ENCODE data around the gene DAZL. TPM values are rescaled to one million over a fixed set of nuclear protein-coding genes. Genes with fewer than 3 reads are reported as not detected.

Gene DAZL
- total and polyA plus RNA-seq, 4 donors = 0.06 to 0.13 (median 0.08) TPM; not detected in 1

DNA sequence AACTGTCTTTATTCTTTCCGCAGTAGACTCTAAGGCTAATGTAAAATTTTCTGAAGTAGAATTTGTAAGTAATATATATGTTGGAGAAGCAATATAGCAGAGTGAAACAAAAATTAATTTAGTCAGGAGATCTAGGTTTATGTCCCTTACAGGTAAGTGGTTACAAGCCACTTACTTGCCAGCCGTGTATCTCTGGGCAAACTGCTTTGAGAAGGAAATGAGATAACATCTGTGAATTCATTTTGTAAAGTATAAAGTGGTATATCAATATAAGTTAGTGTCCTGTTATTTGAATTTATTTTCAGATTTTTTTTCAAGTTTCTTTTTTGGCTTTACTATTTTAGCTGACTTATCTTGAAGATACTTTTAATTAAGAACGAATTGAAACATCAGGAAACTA, 5.5 kb downstream of the DAZL start:
- Histone ChIP-seq H3K27me3 (ENCODE audit: control insufficient read depth, insufficient read depth, low read length) (no peaks in the 10 kb centered on the region), H3K36me3 (ENCODE audit: control insufficient read depth, insufficient read depth, low read length) (no peaks in the 10 kb centered on the region), H3K4me3 (ENCODE audit: low read depth, low read length) (no peak overlapping the region), H3K27ac (ENCODE audit: low read depth, low read length) (no peak overlapping the region), H3K4me1 (ENCODE audit: control insufficient read depth, insufficient read depth, low read length) (no peaks in the 10 kb centered on the region), H3K9me3 (ENCODE audit: control insufficient read depth, insufficient read depth, low read length) (no peaks in the 10 kb centered on the region)
- no CpG with 5 or more reads among the region's 3 CpGs for WGBS (ENCODE audit: insufficient coverage)
- DNase-seq (ENCODE audit: low read depth in 4 of 6, low spot score in 6 of 6) = no peak

GRCh38 chr3:16596352-16597032, 8.7 kb downstream of the DAZL start:
- no peaks in the 10 kb centered on the region for H3K27me3 ChIP-seq (ENCODE audit: control insufficient read depth, insufficient read depth, low read length)
- no peak overlapping the region for H3K4me3 ChIP-seq (ENCODE audit: low read depth, low read length)
- 75% methylated on average over 2 of the region's 5 CpGs for WGBS (ENCODE audit: insufficient coverage)
- no peaks in the 10 kb centered on the region for H3K9me3 ChIP-seq (ENCODE audit: control insufficient read depth, insufficient read depth, low read length)
- no peaks in the 10 kb centered on the region for H3K36me3 ChIP-seq (ENCODE audit: control insufficient read depth, insufficient read depth, low read length)
- H3K27ac ChIP-seq (ENCODE audit: low read depth, low read length) = no peak overlapping the region
- no peaks in the 10 kb centered on the region for H3K4me1 ChIP-seq (ENCODE audit: control insufficient read depth, insufficient read depth, low read length)
- DNase-seq (ENCODE audit: low read depth in 4 of 6, low spot score in 6 of 6) = no peak

- H3K27me3 ChIP-seq (ENCODE audit: control insufficient read depth, insufficient read depth, low read length) = no peaks in the 10 kb centered on the region
- H3K9me3 ChIP-seq (ENCODE audit: control insufficient read depth, insufficient read depth, low read length) = no peaks in the 10 kb centered on the region
- H3K4me3 ChIP-seq (ENCODE audit: low read depth, low read length) = no peak overlapping the region
- DNase-seq (ENCODE audit: low read depth in 4 of 6, low spot score in 6 of 6) = no peak
- H3K27ac ChIP-seq (ENCODE audit: low read depth, low read length) = no peak overlapping the region
- H3K4me1 ChIP-seq (ENCODE audit: control insufficient read depth, insufficient read depth, low read length) = no peaks in the 10 kb centered on the region
- H3K36me3 ChIP-seq (ENCODE audit: control insufficient read depth, insufficient read depth, low read length) = no peaks in the 10 kb centered on the region
- no CpG with 5 or more reads among the region's 3 CpGs for WGBS (ENCODE audit: insufficient coverage)
Measured at GRCh38 chr3:16595778-16596177, 9.4 kb downstream of the DAZL start.

- Histone ChIP-seq H3K4me1 (ENCODE audit: control insufficient read depth, insufficient read depth, low read length) (no peaks in the 10 kb centered on the region), H3K27ac (ENCODE audit: low read depth, low read length) (no peak overlapping the region), H3K36me3 (ENCODE audit: control insufficient read depth, insufficient read depth, low read length) (no peaks in the 10 kb centered on the region), H3K9me3 (ENCODE audit: control insufficient read depth, insufficient read depth, low read length) (no peaks in the 10 kb centered on the region), H3K4me3 (ENCODE audit: low read depth, low read length) (no peak overlapping the region), H3K27me3 (ENCODE audit: control insufficient read depth, insufficient read depth, low read length) (no peaks in the 10 kb centered on the region)
- no peak for DNase-seq (ENCODE audit: low read depth in 4 of 6, low spot score in 6 of 6)
- WGBS (ENCODE audit: insufficient coverage) = no CpG with 5 or more reads among the region's 6 CpGs
Measured at GRCh38 chr3:16589867-16590624, 15.2 kb downstream of the DAZL start.

GRCh38 chr3:16589120-16589519, 16.1 kb downstream of the DAZL start:
- WGBS (ENCODE audit: insufficient coverage) = no CpG with 5 or more reads among the region's 1 CpG
- Histone ChIP-seq H3K9me3 (ENCODE audit: control insufficient read depth, insufficient read depth, low read length) (no peaks in the 10 kb centered on the region), H3K4me3 (ENCODE audit: low read depth, low read length) (no peak overlapping the region), H3K36me3 (ENCODE audit: control insufficient read depth, insufficient read depth, low read length) (no peaks in the 10 kb centered on the region), H3K27ac (ENCODE audit: low read depth, low read length) (no peak overlapping the region), H3K4me1 (ENCODE audit: control insufficient read depth, insufficient read depth, low read length) (no peaks in the 10 kb centered on the region), H3K27me3 (ENCODE audit: control insufficient read depth, insufficient read depth, low read length) (no peaks in the 10 kb centered on the region)
- no peak for DNase-seq (ENCODE audit: low read depth in 4 of 6, low spot score in 6 of 6)

GRCh38 chr3:16587681-16588060, 17.6 kb downstream of the DAZL start:
- no peak for DNase-seq (ENCODE audit: low read depth in 4 of 6, low spot score in 6 of 6)
- Histone ChIP-seq H3K36me3 (ENCODE audit: control insufficient read depth, insufficient read depth, low read length) (no peaks in the 10 kb centered on the region), H3K27ac (ENCODE audit: low read depth, low read length) (no peak overlapping the region), H3K9me3 (ENCODE audit: control insufficient read depth, insufficient read depth, low read length) (no peaks in the 10 kb centered on the region), H3K4me1 (ENCODE audit: control insufficient read depth, insufficient read depth, low read length) (no peaks in the 10 kb centered on the region), H3K27me3 (ENCODE audit: control insufficient read depth, insufficient read depth, low read length) (no peaks in the 10 kb centered on the region), H3K4me3 (ENCODE audit: low read depth, low read length) (no peak overlapping the region)

- Histone ChIP-seq H3K9me3 (ENCODE audit: control insufficient read depth, insufficient read depth, low read length) (no peaks in the 10 kb centered on the region), H3K4me1 (ENCODE audit: control insufficient read depth, insufficient read depth, low read length) (no peaks in the 10 kb centered on the region), H3K36me3 (ENCODE audit: control insufficient read depth, insufficient read depth, low read length) (no peaks in the 10 kb centered on the region), H3K27me3 (ENCODE audit: control insufficient read depth, insufficient read depth, low read length) (no peaks in the 10 kb centered on the region), H3K27ac (ENCODE audit: low read depth, low read length) (no peak overlapping the region), H3K4me3 (ENCODE audit: low read depth, low read length) (no peak overlapping the region)
- whole genome bisulfite sequencing (ENCODE audit: insufficient coverage) = 81% methylated on average over 2 of the region's 3 CpGs
- peak in 1 of 6 donors; percentile 4 for DNase-seq (ENCODE audit: low read depth in 4 of 6, low spot score in 6 of 6)
Measured at GRCh38 chr3:16587047-16587680, 18.1 kb downstream of the DAZL start.

DNA sequence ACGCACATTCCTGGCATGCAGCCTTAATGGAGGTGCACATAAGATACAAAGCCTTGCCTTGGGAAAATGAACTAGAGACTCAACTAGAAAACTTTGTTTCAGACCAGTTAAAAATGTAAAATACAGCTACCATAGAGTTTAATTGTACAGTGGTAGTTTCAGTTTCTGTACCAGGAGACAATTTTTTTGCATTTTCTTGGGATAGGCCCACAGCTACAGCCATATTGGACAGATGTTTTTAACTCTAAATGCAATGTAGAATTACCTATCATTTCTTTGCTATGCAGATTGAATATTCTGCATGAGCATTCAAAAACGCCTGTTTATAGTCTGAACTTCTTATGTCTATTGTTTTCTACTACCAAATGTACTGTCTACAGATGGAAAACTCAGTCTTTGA, 20.3 kb downstream of the DAZL start:
- no peak overlapping the region for H3K4me3 ChIP-seq (ENCODE audit: low read depth, low read length)
- DNase-seq (ENCODE audit: low read depth in 4 of 6, low spot score in 6 of 6) = peak in 1 of 6 donors; percentile 26
- H3K27ac ChIP-seq (ENCODE audit: low read depth, low read length) = no peak overlapping the region
- no peaks in the 10 kb centered on the region for H3K4me1 ChIP-seq (ENCODE audit: control insufficient read depth, insufficient read depth, low read length)
- no CpG with 5 or more reads among the region's 2 CpGs for WGBS (ENCODE audit: insufficient coverage)
- H3K27me3 ChIP-seq (ENCODE audit: control insufficient read depth, insufficient read depth, low read length) = no peaks in the 10 kb centered on the region
- H3K9me3 ChIP-seq (ENCODE audit: control insufficient read depth, insufficient read depth, low read length) = no peaks in the 10 kb centered on the region
- no peaks in the 10 kb centered on the region for H3K36me3 ChIP-seq (ENCODE audit: control insufficient read depth, insufficient read depth, low read length)

DNA sequence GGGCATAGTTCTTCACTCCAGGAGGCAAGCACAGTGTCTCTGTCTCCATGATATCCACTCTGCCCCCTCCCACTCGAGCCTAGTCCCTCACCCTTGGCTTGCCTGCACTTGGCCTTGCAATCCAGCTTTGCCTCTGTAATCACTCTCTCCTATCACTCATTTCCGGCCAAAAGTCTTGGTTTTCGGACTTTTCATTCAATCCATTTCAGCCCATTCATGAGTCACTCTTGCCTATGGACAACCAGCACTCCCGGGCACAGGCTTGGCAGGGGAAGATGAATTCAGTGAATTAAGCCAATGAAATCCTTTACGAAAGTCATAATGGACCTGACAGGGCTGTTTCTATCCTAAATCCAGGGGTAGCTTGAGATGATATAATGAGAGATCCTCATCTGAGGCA, 21.7 kb downstream of the DAZL start:
- WGBS (ENCODE audit: insufficient coverage) = 61% methylated on average over 4 of the region's 5 CpGs

DNA sequence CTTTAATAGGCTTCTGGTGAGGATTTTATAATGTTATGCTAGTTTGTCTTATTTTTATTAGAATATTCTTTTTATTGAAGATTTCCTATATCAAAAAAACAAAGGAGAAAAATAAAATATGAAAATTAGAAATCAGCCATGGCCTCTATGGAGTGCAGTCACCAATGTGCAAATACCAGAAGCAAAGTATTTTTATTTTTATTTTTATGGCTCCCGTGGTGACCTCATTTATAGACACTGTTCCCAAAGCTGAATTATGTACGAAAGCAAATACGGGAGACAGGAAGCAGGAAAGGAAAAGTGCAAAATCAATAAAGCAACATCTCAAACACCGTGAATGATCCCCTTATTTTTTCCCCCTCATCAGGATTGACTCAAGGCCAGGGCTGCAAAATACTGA, 35.1 kb downstream of the DAZL start:
- Histone ChIP-seq H3K27me3 (ENCODE audit: control insufficient read depth, insufficient read depth, low read length) (no peaks in the 10 kb centered on the region), H3K9me3 (ENCODE audit: control insufficient read depth, insufficient read depth, low read length) (no peaks in the 10 kb centered on the region), H3K36me3 (ENCODE audit: control insufficient read depth, insufficient read depth, low read length) (no peaks in the 10 kb centered on the region), H3K4me3 (ENCODE audit: low read depth, low read length) (no peak overlapping the region), H3K4me1 (ENCODE audit: control insufficient read depth, insufficient read depth, low read length) (no peaks in the 10 kb centered on the region), H3K27ac (ENCODE audit: low read depth, low read length) (no peak overlapping the region)
- WGBS (ENCODE audit: insufficient coverage) = no CpG with 5 or more reads among the region's 4 CpGs
- DNase-seq (ENCODE audit: low read depth in 4 of 6, low spot score in 6 of 6) = peak in 1 of 6 donors; percentile 5

More for the DNA sequence above, 21.7 kb downstream of the DAZL start:
- H3K36me3 ChIP-seq (ENCODE audit: control insufficient read depth, insufficient read depth, low read length) = no peaks in the 10 kb centered on the region
- no peak overlapping the region for H3K27ac ChIP-seq (ENCODE audit: low read depth, low read length)
- no peaks in the 10 kb centered on the region for H3K27me3 ChIP-seq (ENCODE audit: control insufficient read depth, insufficient read depth, low read length)
- no peak overlapping the region for H3K4me3 ChIP-seq (ENCODE audit: low read depth, low read length)
- no peak for DNase-seq (ENCODE audit: low read depth in 4 of 6, low spot score in 6 of 6)
- no peaks in the 10 kb centered on the region for H3K4me1 ChIP-seq (ENCODE audit: control insufficient read depth, insufficient read depth, low read length)
- H3K9me3 ChIP-seq (ENCODE audit: control insufficient read depth, insufficient read depth, low read length) = no peaks in the 10 kb centered on the region

Data from spinal cord (tissue), 10 donors.